ENCODE data around the gene LIPT1.
A peak's percentile ranks its signal among the peaks of the same experiment; 100 is the strongest.
"Not testable (repeated sequence)": the region's sequence is repeated elsewhere in the genome, so short reads cannot be mapped to it uniquely, and the experiment has no call there.

LIPT1 gene

DNA sequence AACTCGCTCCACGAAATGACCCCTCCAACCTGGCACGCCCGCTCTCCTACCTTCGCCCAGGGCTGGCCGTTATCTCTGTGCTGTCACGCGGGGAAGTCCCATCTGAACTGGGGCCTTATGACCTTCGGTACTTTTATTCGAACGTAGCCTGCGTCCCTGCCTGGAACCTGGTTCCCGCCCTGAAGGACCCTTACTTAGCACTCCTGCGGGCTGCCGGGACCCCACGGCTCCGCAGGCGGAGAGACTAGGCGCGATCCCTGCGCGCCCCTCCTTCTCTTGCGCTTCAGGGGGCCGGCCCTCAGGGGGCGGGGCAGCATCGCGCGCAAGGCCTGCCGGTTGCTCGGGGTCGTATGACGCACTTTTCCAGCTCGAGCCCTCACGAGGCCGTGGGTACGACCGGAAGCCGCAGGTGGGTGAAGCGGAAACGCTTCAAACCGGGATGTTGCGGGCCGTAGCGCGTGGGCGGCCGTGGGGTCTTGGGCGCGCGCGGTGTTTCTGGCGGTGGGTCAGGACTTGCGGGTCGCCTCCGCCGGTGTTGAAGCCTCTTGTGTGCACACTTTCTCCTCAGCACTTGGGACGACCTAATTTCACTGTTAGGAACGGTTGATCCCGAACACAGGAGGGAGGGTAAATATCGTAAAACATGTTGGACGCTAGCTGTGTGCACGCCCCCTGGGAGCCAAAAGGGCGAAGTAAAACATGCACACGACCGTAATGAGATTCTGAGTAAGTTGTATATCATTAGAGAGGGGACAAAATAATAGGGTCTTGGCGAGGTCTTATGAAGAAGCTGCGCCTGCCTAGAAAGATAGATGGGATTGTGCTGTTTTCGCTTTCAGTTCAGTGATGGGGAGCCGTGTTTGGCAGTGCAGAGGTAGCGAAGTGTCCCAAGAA lies at the start of gene LIPT1, which contains the start of gene TSGA10:
TSS of gene LIPT1 (plus strand) at position 325 of the 894 bp plus-strand sequence. CDS start 6,991 bp downstream, outside the sequence.
TSS of gene TSGA10 (minus strand) at position 300 of the 894 bp plus-strand sequence. CDS start 45,503 bp downstream, outside the sequence.
- H3K4me3 ChIP-seq = peak within 1 kb of the TSS; percentile 51 to 80 (median 71)
- peak within 1 kb of the TSS; percentile 45 to 91 (median 88) for H3K27ac ChIP-seq

DNA sequence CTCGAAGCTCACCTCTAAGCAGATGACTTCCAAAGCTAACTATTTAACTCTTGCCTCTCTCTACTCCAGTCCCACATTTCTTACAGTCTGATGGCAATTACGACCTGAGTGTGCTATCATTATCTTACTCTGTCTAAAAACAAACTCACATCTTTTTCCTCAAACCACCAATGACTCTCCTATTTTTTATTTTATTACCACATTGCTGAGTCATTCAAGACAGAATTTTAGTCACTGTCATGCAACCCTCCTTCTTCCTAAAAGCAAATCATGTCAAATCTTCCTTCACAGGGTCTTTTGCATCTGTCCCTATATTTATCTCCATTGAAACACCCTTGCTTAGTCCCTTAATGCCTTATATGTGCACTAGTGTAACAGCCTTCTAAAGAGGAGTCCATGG lies 47.9 kb upstream of the LIPT1 start:
- Histone ChIP-seq H3K4me3 (no peak overlapping the region), H3K27ac (no peak overlapping the region)

DNA sequence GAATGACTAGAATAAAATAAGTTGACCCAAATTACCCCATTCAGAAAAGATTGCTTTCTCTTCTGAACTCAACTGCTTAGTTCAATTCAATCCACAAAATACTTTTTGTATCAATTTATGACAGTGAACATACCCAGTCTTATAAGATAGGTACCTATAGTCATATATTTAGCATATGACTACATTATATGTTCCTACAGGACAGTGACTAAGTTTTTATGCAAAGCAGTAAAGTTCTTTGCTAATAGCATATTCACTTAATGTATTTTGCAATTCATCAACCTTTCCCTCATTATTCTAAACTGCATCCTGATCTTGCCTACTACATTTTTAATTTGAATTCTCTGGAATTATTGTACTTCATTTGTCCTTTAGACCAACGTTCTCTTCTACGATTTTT lies 43.5 kb upstream of the LIPT1 start:
- H3K27ac ChIP-seq = no peak overlapping the region
- no peak overlapping the region for H3K4me3 ChIP-seq

DNA sequence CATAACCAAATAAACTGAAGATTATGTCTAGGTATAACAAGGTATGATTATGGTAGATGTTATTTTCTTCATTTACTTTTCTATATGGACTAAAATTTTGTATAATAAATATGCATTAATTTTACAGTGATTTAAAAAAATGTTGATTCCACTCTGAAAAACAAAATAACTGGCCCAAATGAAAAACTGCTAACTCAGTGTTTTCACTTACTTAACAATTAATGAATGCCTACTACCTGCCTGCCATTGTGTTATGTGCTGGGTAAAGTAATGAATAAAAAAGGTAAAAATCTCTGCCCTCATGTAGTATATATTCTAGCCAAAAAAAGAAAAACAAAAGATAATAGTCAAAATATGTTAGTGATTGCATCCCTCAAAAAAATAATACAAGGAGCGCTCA lies 42.8 kb upstream of the LIPT1 start:
- Histone ChIP-seq H3K27ac (no peak overlapping the region), H3K4me3 (no peak overlapping the region)

DNA sequence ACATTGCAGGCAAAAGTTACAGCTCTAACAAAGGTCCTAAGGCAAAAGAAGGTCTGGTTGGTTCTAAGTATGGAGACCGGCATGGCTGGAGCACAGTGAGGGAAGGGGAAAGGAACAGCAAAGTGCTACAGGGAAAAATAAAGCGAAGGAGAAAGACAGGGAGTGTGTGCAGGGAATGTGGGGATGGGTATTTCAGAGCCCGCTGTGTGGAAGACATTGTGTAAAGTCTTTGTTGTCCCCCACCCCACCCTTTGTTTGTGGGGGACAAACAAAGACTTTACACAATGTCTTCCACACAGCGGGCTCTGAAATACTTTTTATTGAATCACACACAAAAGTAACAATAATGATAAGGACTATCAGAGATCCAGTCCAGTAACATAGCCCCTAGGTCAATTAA lies 42.1 kb upstream of the LIPT1 start:
- Histone ChIP-seq H3K4me3 (no peak overlapping the region), H3K27ac (no peak overlapping the region)

DNA sequence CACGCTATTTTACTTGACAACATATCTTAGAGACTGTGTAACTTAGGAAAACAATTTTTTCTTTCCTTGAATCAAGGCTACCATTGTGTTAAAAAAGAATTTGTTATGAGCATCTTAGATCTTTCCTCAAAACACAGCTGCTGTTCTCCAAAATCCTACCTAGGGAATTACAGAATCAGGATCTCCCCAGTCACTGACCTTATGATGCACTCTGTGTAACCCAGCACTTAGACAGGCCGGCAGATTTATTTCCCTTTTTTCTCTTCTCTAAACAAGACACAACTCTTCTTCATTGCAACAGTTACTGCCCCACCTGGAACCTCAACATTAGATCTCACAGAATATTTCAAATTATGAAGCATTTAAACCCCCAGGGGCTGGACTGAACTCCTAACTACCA lies 26.8 kb upstream of the LIPT1 start:
- H3K27ac ChIP-seq = no peak overlapping the region
- H3K4me3 ChIP-seq = no peak overlapping the region

DNA sequence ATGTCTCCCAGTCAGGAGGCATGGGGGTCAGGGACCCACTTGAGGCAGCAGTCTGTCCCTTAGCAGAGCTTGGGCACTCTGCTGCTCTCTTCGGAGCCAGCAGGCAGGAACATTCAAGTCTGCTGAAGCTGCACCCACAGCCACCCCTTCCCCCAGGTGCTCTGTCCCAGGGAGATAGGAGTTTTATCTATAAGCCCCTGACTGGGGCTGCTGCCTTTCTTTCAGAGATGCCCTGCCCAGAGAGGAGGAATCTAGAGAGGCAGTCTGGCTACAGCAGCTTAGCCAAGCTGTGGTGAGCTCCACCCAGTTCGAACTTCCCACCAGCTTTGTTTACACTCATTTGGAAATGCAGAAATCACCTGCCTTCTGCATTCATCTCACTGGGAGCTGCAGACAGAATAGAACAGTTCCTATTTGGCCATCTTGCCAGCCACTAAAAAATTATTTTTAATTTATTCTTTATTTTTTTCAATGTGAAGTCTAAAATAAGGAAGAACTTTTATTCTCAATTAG lies 19.7 kb upstream of the LIPT1 start:
- H3K27ac ChIP-seq, H3K4me3 ChIP-seq: not testable (repeated sequence)

DNA sequence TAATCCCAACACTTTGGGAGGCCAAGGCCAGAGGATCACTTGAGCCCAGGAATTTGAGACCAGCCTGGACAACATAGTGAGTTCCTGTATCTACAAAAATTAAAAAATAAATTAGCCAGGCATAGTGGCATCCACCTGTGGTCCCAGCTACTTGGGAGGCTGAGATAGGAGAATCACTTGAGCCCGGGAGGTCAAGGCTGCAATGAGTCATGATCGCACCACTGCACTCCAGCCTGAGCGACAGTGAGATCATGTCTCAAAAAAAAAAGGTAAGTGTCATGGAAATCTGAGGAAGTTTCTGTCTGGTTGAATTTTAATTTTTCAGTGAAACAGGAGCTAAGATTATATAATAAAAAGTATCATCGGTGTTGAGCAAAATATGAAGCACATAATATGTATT lies 15.8 kb upstream of the LIPT1 start:
- Histone ChIP-seq H3K4me3 (no peak overlapping the region), H3K27ac (no peak overlapping the region)

DNA sequence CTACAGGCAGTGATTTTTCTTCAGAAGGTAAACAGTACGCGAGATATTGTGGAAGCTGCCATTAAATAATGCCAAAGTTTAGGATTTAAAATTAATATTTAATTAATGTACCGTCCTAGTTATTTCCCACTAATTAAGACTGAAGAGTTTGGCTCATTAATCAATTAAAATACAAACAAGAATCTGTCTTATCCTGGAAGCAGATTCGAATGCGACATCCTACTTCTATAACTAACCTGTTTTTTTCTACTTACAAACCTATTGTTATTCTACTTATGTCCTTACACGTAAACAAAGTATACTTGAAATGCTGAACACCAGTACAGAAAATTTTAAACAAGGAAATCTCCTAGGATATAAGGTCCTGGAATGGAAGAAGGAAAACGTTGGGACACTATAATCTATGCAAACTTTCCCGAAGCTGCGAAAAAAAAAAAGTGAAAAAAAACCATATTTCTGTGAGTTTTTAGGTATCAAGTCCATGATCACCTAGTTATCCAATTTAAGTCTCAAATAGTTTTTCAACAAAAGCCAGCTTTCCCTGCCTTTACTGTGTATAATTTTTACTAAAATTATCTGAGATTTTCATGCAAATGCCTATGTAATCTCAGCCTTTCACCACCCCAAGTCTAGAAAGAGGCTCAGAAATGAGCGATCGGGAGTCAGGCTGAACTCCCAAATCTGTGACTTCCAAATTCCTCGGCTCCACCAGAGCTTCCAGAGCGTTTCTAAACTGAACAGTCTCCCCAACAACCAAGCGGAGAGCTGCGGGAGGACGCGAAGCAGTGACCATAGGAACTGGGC lies 14.5 kb upstream of the LIPT1 start:
- H3K4me3 ChIP-seq = peak overlapping the region; percentile 62 to 89 (median 83)
- peak overlapping the region in 20 of 21 experiments; percentile 28 to 93 (median 84) for H3K27ac ChIP-seq

DNA sequence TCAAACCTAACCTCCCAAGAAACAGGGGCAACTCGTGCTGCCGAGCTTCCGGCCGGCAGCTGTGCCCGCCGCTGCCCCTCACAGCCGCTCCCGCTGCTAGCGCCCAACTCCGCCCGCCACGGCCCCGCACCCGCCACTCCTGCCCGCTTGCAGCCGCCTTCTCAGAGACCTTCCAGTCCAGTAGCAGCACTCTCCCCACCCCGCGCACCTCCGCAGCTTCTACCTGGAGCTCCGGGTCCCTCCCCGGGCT lies 14.0 kb upstream of the LIPT1 start:
- H3K4me3 ChIP-seq = peak overlapping the region; percentile 62 to 89 (median 83)
- peak overlapping the region; percentile 28 to 93 (median 84) for H3K27ac ChIP-seq

DNA sequence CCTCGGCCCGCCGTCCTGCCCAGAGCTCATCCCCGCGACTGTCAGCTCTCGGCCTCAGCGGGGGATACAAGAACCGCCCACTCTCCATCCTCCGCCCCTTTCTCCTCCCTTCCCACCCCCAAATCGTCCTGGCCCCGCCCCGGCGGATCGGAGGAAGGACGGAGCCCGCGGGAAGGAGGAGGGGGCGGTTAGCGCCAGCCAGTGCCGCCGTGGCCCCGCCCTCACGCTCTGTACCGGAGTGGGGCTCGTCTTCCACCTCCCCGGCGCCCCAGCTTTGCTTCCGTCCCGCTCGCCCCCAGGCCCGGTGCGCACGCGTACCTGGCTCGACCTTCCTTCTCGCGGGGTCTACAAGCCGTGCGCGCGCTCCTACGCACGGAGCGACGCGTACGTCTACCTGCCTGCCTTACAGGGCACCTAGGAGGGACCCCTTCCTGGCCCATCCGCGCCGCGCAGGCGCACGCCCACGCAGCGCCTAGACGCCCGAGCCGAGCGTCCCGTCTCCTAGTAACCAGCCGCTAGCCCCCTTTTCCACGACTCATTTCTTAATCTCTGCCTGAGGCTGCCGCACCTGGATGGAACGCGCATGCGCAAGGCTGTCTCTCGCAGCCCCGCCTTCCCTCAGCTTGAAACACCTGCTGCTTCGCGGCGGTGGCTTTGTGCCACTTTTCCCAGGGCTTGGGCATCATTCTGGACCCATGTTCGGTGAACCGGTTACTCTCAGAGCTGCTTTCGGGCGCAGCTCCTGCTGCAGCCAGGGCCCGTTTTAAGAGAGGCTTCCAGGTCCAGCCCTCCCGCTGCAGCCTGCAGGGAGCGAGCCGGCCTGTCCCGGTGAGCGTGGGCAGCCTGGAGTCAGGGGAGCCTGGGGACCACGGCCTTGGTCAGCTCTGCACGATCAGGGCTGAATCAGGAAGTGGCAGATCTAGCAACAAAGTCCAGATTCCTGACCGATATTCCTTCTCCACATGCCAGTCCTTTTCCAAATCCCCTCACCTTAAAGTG lies 13.4 kb upstream of the LIPT1 start, which contains the start of gene C2orf15:
TSS of gene C2orf15 (plus strand) at position 598 of the 999 bp plus-strand sequence. CDS start 8,852 bp downstream, outside the sequence.
- H3K27ac ChIP-seq = peak within 1 kb of the TSS; percentile 28 to 93 (median 84)
- H3K4me3 ChIP-seq = peak within 1 kb of the TSS; percentile 62 to 89 (median 83)

DNA sequence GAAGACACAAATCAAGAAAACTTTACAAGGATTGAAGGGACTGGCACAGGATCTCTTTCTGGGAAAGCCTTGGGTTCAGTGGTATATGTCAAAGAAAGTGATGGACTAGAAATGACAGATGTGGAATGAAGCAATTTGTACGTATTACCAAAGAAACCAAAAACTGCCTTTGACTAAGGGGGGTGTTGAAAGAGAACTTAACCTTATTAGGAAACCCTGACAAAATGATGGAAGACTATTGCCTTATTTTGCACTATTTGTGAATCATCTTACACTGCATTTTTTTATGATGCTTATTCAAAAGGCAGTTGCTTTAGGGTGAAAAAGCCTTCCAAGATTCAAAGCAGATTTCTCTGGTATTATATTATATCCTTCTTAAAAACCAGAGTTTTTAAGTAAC lies 4.1 kb upstream of the LIPT1 start:
- Histone ChIP-seq H3K4me3 (no peak overlapping the region), H3K27ac (no peak overlapping the region)

DNA sequence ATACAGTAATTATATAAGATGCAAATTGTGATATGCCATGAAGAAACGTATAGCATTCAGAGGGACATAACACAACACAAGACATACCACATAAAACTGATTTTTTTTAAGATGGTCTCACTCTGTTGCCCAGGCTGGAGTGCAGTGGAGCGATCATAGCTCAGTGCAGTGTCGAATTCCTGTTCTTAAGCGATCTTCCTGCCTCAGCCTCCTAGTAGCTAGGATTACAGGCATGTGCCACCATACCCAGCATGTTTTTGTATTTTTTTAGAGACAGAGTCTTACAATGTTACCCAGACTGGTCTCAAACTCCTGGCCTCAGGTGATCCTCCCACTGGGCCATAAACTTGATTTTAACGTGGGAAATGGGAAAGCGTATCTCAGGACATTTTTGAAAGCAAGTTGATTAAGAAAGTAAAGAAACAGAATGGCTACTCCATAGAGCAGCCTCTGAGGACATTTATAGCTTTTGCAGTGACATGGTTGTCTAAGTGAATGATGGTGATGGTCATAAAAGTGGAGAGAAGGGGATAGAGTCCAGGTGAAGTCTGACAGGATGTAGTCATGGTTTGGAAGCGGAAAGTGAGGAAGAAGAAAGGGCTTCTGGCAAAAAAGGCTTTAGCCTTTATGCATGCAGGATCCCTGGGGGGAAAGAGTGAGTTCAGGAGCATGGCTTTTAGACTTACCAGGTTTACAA lies 2.4 kb upstream of the LIPT1 start:
- Histone ChIP-seq H3K4me3 (no peak overlapping the region), H3K27ac (no peak overlapping the region)

DNA sequence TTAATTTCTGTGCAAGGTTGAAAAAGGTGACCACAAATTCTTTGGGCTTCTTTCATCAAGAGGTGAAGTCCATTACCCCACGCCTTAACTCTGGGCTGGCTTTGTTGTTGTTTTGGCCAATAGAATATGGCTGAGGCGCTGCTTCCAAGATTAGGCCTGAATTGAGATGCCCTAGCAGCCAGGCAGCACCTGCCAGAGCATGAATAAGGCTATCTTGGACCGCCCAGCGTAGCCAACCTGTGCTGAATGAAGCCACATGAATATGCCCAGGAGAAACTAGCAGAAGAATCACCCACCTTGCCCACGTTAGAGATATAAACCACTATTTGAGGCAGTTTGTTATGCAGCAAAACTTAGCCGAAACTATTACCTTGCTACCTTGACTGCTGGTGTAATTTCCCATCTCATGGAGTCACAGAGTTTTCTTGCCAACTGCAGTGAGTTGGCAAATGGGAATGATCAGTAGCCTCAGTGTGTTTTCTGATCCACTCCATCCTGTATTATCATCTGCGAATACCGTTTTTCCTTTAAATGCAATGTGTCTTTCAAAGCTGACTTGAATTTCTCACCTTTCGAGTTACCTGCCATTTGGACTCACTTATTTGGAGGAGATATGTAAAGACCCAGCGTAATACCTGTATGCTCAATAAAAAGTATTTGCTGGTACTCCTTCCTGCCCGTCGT lies 704 bp upstream of the LIPT1 start:
- peak overlapping the region in 20 of 21 experiments; percentile 68 to 91 (median 88) for H3K27ac ChIP-seq

DNA sequence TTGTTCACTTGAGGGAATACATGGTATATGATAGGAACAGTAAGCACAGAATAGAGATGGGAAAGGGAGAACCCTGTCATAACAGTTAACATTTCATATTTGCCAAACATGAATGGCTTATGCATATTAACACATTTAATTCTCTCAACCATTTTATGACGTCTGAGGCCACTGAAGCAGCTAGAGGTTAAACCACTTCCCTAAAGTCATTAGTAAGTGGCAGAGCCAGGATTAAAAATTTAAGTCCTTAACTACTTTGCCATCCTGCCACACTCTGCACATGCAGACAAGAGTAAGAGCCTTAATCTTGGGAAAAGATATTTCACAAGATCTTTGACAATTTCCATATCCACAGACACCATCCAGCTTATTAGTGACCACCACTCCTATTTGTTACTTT lies 2.1 kb downstream of the LIPT1 start:
- Histone ChIP-seq H3K4me3 (no peak overlapping the region), H3K27ac (no peak overlapping the region)

More for the DNA sequence above, 704 bp upstream of the LIPT1 start:
- peak overlapping the region; percentile 51 to 80 (median 71) for H3K4me3 ChIP-seq

DNA sequence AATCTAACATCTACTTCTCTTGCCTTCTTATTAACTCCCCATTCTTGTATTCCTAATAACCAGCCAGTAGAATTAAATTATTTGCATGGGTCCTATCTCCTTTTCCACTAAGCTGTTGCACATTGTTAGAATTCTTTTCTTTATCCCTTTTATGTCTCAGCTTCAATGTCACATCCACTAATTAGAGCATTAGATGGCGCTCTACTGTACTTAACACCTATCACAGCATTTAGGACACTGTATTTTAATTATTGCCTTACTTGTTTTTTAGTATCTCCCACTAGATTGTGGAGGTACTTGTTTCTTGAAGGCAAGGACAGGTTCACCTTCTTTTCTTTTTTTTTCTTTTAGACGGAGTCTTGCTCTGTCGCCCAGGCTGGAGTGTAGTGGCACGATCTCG lies 3.8 kb downstream of the LIPT1 start:
- Histone ChIP-seq H3K27ac (no peak overlapping the region), H3K4me3 (no peak overlapping the region)

DNA sequence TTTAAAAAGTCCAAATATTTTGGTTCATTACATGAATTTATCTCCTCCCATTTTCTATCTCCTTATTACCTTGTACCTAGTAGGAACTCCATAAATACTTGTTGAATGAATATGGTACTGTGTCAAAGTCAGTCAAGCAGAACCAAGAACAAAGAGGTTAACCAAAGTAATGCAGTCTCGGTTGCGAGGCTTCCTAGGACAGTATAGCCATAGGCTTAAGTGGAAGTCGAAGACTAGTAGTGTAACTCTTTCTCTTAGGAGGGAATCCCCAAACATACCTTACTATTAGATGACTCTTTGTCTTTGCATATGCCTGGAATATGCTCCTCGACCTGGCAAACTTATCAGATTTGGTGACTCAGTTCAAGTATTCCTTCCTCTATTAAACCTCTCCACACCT lies 4.8 kb downstream of the LIPT1 start:
- Histone ChIP-seq H3K4me3 (no peak overlapping the region), H3K27ac (no peak overlapping the region)

DNA sequence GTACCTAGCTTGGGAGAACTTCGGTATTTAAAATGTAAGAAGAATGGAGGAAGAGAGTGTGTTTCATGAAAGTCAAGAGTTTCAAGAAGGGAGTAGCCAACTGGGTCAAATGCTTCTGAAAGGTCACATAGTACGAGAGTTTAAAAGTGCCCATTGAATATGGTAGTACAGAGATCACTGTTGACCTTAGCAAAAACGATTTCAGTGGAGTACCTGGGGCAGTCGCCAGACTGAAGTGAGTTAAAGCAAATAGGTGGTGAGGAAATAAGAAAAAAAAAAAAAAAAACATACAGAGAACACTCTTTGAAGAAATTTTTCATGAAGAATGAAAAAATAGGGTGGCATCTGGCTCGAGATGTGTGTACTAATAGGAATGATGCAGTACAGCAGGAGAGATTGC lies 11.5 kb downstream of the LIPT1 start:
- Histone ChIP-seq H3K4me3 (no peak overlapping the region), H3K27ac (no peak overlapping the region)

All from skin epidermis (tissue), 12 donors.